Upper lobe of left lung (tissue), 6 donors: ENCODE data around the gene ENGASE. TPM values are rescaled to one million over a fixed set of nuclear protein-coding genes. Genes with fewer than 3 reads are reported as not detected.

Experiments
- ATAC-seq, 2 donors: fragments of 200-7000 bp; cut with Tn5 transposase; one replicate each; pipeline ENCODE4 v1.9.1; 2022; ENCODE audit warnings: mild to moderate bottlenecking in 2 of 2, moderate library complexity in 2 of 2; ENCODE audit not compliant: low FRiP score in 2 of 2
- DNase-seq, 2 donors: peaks; one replicate each; pipeline ENCODE4 v3.0.0-alpha.2; 2019 to 2020
- H3K27ac ChIP-seq, 4 donors: fragments of 200-600 bp; sonication (generic); one replicate each; pipeline ENCODE4 v1.5.1; 2016 to 2019
- H3K27me3 ChIP-seq, 4 donors: fragments of 200-600 bp; sonication (generic); one replicate each; pipeline ENCODE4 v1.5.1; 2017 to 2019
- H3K36me3 ChIP-seq, 4 donors: fragments of 200-600 bp; sonication (generic); one replicate each; pipeline ENCODE4 v1.5.1; 2016 to 2019
- H3K4me1 ChIP-seq, 4 donors: fragments of 200-600 bp; sonication (generic); one replicate each; pipeline ENCODE4 v1.5.1; 2018 to 2019
- H3K4me3 ChIP-seq, 4 donors: fragments of 200-600 bp; sonication (generic); one replicate each; pipeline ENCODE4 v1.5.1; 2017 to 2019; ENCODE audit warnings: mild to moderate bottlenecking in 2 of 4, moderate library complexity in 1 of 4
- H3K9me3 ChIP-seq, 4 donors: fragments of 200-600 bp; sonication (generic); one replicate each; pipeline ENCODE4 v1.5.1; 2018 to 2019
- EP300 ChIP-seq, 4 donors: sonication (generic); formaldehyde crosslinking; IDR thresholded peaks; one replicate each; pipeline ENCODE4 v1.5.1; 2017; ENCODE audit warnings: antibody characterized with exemption in 4 of 4, control low read depth in 2 of 4
- POLR2A ChIP-seq, 4 donors: fragments of 450-650 bp; IDR thresholded peaks; one replicate each; pipeline ENCODE4 v1.5.1; 2016 to 2017; ENCODE audit warnings: antibody characterized with exemption in 4 of 4, mild to moderate bottlenecking in 2 of 4
- POLR2AphosphoS5 ChIP-seq, 2 donors: sonication (generic); formaldehyde crosslinking; IDR thresholded peaks; one replicate each; pipeline ENCODE4 v1.5.1; 2017; ENCODE audit warnings: antibody characterized with exemption in 2 of 2
- WGBS, 2 donors: methylation state at CpG; one replicate each; pipeline ENCODE4 v1.1.5; 2017 to 2018; 5-methylcytosine and 5-hydroxymethylcytosine counted together
- total RNA-seq, 6 donors: library from RNA; depleted of rRNA in 4 of 6; stranded (reverse); fragments of >200 nt in 4 of 6; gene quantifications; one replicate each; pipeline versions ENCODE4 v1.1.0 to v1.2.1, GENCODE V29; 2016 to 2021
- TF ChIP-seq, protein P1 (sequence below), 6 experiments: fragments of 450-650 bp in 4 of 6; fragments of 200-600 bp in 2 of 6; sonication (generic) in 2 of 6; IDR thresholded peaks; one replicate each; pipeline ENCODE4 v1.5.1; 2016 to 2019; ENCODE audit warnings: antibody characterized with exemption in 6 of 6
- donor health status: DM: no; HTN: no; CAD: no; lungs with moderate emphysema.
- donor health status: DM: no; HTN: yes; CAD: no; lungs with severe emphysema.

ENGASE gene
- total RNA-seq, 6 donors from 2014 or later: 17.2 to 320 (median 55.9) TPM

DNA sequence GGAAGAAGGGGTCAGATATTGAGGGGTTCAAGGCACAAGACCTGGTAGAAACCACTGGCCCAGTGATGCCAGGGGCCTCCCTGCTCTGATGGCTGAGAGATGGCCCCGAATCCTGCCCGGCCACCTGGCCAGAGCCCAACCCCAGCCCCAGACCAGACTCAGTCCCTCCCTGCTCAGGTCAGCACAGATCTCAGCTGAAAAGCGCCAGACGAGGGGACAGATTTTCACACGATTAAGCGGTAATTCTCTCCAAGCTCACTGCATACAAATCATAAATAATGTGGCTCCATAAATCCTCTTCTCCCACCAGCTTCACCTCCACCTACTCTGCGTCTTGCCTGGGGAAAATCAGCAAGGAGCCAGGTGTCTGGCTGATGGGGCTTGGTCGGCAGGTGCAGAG lies 57.1 kb downstream of the ENGASE start:
- Histone ChIP-seq H3K27ac (no peak overlapping the region), H3K36me3 (no peaks in the 10 kb centered on the region), H3K4me3 (no peak overlapping the region), H3K9me3 (no peaks in the 10 kb centered on the region), H3K4me1 (no peaks in the 10 kb centered on the region), H3K27me3 (no peaks in the 10 kb centered on the region)
- TF ChIP-seq, protein P1, sequence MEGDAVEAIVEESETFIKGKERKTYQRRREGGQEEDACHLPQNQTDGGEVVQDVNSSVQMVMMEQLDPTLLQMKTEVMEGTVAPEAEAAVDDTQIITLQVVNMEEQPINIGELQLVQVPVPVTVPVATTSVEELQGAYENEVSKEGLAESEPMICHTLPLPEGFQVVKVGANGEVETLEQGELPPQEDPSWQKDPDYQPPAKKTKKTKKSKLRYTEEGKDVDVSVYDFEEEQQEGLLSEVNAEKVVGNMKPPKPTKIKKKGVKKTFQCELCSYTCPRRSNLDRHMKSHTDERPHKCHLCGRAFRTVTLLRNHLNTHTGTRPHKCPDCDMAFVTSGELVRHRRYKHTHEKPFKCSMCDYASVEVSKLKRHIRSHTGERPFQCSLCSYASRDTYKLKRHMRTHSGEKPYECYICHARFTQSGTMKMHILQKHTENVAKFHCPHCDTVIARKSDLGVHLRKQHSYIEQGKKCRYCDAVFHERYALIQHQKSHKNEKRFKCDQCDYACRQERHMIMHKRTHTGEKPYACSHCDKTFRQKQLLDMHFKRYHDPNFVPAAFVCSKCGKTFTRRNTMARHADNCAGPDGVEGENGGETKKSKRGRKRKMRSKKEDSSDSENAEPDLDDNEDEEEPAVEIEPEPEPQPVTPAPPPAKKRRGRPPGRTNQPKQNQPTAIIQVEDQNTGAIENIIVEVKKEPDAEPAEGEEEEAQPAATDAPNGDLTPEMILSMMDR (IDR thresholded peaks at IDR 0.05): no peak
- 80% methylated on average over 8 of the region's 8 CpGs for WGBS, 2 donors
- no peak for ATAC-seq
- peak in 1 of 2 donors; percentile 33 for DNase-seq

DNA sequence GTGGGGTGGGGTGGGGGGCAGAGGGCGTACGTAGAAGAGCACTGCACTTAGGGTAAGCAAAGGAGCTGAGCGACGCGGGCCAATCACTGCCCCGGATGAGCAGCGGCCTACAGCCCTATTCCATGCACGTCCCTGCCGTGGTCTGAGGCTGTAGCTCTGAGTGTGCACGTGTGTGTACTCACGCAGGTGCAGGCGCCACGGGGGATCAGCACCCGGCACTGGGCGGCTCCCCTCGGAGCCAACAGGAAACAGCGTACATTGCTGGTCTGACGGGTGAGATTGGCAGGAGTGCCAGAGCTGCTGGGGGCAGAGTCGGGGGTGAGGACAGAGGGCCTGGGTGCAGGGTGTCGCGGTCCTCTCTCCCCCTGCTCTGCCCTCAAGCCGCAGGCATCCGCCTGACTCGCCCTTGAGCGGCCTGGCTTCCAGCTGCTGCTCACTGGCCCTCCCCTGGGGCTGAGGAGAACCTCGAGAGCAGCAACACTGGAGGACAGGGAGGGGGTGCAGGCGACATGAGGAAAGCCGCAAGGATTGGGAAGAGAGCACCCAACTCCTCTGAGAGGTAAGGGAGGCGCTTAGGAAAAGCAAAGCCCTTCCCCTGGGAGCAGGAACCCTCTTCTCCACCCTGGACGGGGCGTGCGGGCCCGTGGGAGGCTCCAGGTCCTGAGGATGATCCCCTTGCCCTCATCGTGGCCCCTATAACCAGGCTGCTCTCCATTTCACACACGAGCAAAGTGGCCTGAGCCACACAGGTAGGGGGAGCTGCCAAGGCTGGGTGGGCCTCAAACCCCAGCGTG lies 57.8 kb downstream of the ENGASE start:
- H3K4me1 ChIP-seq: no peaks in the 10 kb centered on the region
- ATAC-seq (no peak), DNase-seq (peak in 1 of 2 donors; percentile 68)
- no peak for TF ChIP-seq POLR2A (IDR thresholded peaks at IDR 0.05)
- no peak for TF ChIP-seq EP300 (IDR thresholded peaks at IDR 0.05)
- no peak for TF ChIP-seq POLR2AphosphoS5 (IDR thresholded peaks at IDR 0.05)
- TF ChIP-seq, protein P1 (IDR thresholded peaks at IDR 0.05): no peak
- no peaks in the 10 kb centered on the region for H3K27me3 ChIP-seq
- H3K4me3 ChIP-seq: no peak overlapping the region
- H3K36me3 ChIP-seq: no peaks in the 10 kb centered on the region
- no peaks in the 10 kb centered on the region for H3K9me3 ChIP-seq
- H3K27ac ChIP-seq: no peak overlapping the region
- WGBS, 2 donors: 71 to 91% methylated on average over 16 to 36 of the region's 36 CpGs

DNA sequence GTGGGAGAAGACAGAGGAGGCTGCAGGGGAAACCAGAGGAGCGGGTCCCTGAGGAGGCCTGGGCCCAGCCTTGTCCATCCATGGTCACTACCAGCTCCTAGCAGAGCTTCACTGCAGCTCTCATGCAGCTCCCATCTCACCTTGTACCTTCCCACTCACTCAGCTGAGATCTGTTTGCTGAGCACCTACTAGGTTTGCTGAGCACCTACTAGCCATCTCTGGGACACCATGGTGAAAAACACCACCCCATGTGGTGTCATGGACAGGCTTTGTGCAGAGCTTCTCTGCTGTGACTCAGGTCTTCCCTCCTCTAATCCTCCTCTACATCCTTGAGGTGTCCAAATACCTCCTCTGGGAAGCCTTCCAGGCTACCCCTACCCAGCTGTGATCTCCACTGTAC lies 58.6 kb downstream of the ENGASE start:
- Histone ChIP-seq H3K4me3 (no peak overlapping the region), H3K27me3 (no peaks in the 10 kb centered on the region), H3K4me1 (no peaks in the 10 kb centered on the region), H3K27ac (no peak overlapping the region), H3K36me3 (no peaks in the 10 kb centered on the region), H3K9me3 (no peaks in the 10 kb centered on the region)
- TF ChIP-seq, protein P1 (IDR thresholded peaks at IDR 0.05): no peak
- TF ChIP-seq POLR2AphosphoS5 (IDR thresholded peaks at IDR 0.05) (no peak), EP300 (IDR thresholded peaks at IDR 0.05) (no peak), POLR2A (IDR thresholded peaks at IDR 0.05) (no peak)
- WGBS, 2 donors: 90 to 100% methylated on average over 1 of the region's 1 CpG
- DNase-seq (no peak), ATAC-seq (no peak)

DNA sequence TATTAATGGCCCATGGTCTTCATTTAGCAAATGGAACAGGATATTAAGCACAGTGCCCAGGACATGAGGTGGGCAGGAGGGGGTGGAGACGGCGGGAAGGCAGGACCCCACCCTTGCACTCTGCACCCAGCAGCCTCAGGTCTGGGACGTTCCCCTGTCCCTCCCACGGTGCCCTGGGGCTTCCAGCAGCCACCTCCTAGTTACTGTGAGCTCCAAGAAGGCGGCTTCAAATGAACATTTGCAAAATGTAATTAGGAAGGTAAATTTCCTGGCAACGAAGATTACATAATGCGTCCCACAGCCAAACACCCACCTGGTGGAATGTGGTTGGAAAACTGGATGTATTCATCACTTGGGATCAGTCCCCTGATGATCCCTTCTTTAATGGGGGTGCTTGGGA lies 59.4 kb downstream of the ENGASE start:
- no peak overlapping the region for H3K4me3 ChIP-seq
- WGBS, 2 donors: 73 to 80% methylated on average over 7 of the region's 7 CpGs
- ATAC-seq: no peak
- H3K9me3 ChIP-seq: no peaks in the 10 kb centered on the region
- TF ChIP-seq POLR2AphosphoS5 (IDR thresholded peaks at IDR 0.05) (no peak), EP300 (IDR thresholded peaks at IDR 0.05) (no peak), POLR2A (IDR thresholded peaks at IDR 0.05) (no peak)
- TF ChIP-seq, protein P1 (IDR thresholded peaks at IDR 0.05): no peak
- DNase-seq: peak in 1 of 2 donors; percentile 32
- no peaks in the 10 kb centered on the region for H3K27me3 ChIP-seq
- H3K27ac ChIP-seq: no peak overlapping the region
- no peaks in the 10 kb centered on the region for H3K4me1 ChIP-seq
- H3K36me3 ChIP-seq: no peaks in the 10 kb centered on the region

DNA sequence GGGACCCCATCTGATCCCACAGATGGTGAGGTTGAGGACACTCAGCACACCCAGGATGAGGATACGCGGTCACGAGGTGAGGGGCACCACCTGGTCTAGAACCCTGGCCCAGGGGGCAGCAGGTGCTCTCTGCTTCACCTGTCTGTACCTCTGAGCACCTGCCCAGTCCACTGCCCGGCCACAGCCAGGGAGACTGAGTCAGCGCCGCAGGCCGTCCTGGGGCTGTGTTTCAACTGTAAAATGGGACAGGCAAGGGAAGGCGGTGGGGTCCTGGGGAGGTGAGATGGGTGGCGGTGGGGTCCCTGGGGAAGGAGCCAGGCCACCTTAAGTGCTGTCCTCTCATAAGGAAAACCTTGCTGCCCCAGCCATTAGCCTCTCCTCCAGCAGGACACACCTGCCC lies 60.4 kb downstream of the ENGASE start:
- Histone ChIP-seq H3K9me3 (no peaks in the 10 kb centered on the region), H3K27ac (no peak overlapping the region), H3K27me3 (no peaks in the 10 kb centered on the region), H3K36me3 (no peaks in the 10 kb centered on the region), H3K4me3 (no peak overlapping the region), H3K4me1 (no peaks in the 10 kb centered on the region)
- ATAC-seq (no peak), DNase-seq (peak in 1 of 2 donors; percentile 60)
- TF ChIP-seq EP300 (IDR thresholded peaks at IDR 0.05) (no peak), POLR2AphosphoS5 (IDR thresholded peaks at IDR 0.05) (no peak), POLR2A (IDR thresholded peaks at IDR 0.05) (no peak)
- TF ChIP-seq, protein P1 (IDR thresholded peaks at IDR 0.05): no peak
- 95% methylated on average over 9 of the region's 9 CpGs; no CpG with 5 or more reads in 1 of the 2 donors for WGBS, 2 donors
